ENCODE measurements around the gene PEX7.
"Not testable (repeated sequence)": the region's sequence is repeated elsewhere in the genome, so short reads cannot be mapped to it uniquely, and the experiment has no call there.

Gene PEX7

GRCh38 chr6:136840276-136841001 lies 18.0 kb downstream of the PEX7 start:
- H3K4me3 ChIP-seq (replicated peaks; ENCODE audit: low read depth, low read length), result no peak overlapping the region
- no peak for DNase-seq (ENCODE audit: low read depth)
- no peak for TF ChIP-seq CTCF (IDR thresholded peaks at IDR 0.05; ENCODE audit: low read length, missing control alignments)

- no peak for TF ChIP-seq CTCF (IDR thresholded peaks at IDR 0.05; ENCODE audit: low read length, missing control alignments)
- no peak for DNase-seq (ENCODE audit: low read depth)
- H3K4me3 ChIP-seq (replicated peaks; ENCODE audit: low read depth, low read length), result no peak overlapping the region
Observed at GRCh38 chr6:136843210-136843609, 20.8 kb downstream of the PEX7 start.

- no peak overlapping the region for H3K4me3 ChIP-seq (replicated peaks; ENCODE audit: low read depth, low read length)
- DNase-seq (ENCODE audit: low read depth), result peak; percentile 80
- peak; percentile 84 for TF ChIP-seq CTCF (IDR thresholded peaks at IDR 0.05; ENCODE audit: low read length, missing control alignments)
Observed at GRCh38 chr6:136846046-136846445, 23.7 kb downstream of the PEX7 start.

DNA sequence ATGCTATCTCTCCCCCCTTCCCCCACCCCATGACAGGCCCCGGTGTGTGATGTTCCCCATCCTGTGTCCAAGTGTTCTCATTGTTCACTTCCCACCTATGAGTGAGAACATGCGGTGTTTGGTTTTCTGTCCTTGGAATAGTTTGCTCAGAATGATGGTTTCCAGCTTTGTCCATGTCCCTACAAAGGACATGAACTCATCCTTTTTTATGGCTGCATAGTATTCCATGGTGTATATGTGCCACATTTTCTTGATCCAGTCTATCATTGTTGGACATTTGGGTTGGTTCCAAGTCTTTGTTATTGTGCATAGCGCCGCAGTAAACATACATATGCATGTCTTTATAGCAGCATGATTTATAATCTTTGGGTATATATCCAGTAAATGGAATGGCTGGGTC lies 24.1 kb downstream of the PEX7 start:
- DNase-seq (ENCODE audit: low read depth), result not testable (repeated sequence)

DNA sequence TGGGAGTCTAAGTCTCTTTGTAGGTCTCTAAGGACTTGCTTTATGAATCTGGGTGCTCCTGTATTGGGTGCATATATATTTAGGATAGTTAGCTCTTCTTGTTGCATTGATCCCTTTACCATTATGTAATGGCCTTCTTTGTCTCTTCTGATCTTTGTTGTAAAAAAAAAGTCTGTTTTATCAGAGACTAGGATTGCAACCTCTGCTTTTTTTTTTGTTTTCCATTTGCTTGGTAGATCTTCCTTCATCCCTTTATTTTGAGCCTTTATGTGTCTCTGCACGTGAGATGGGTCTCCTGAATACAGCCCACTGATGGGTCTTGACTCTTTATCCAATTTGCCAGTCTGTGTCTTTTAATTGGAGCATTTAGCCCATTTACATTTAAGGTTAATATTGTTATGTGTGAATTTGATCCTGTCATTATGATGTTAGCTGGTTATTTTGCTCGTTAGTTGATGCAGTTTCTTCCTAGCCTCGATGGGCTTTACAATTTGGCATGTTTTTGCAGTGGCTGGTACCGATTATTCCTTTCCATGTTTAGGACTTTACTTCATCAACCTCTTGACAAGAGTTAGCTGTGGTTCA lies 27.7 kb downstream of the PEX7 start:
- not testable (repeated sequence) for DNase-seq (ENCODE audit: low read depth); H3K4me3 ChIP-seq (replicated peaks; ENCODE audit: low read depth, low read length)

More for the DNA sequence above, 24.1 kb downstream of the PEX7 start:
- H3K4me3 ChIP-seq (replicated peaks; ENCODE audit: low read depth, low read length), result not testable (repeated sequence)

- DNase-seq (ENCODE audit: low read depth), result no peak
- H3K4me3 ChIP-seq (replicated peaks; ENCODE audit: low read depth, low read length), result no peak overlapping the region
- no peak for TF ChIP-seq CTCF (IDR thresholded peaks at IDR 0.05; ENCODE audit: low read length, missing control alignments)
Observed at GRCh38 chr6:136859430-136859829, 37.0 kb downstream of the PEX7 start.

GRCh38 chr6:136860043-136860442 lies 37.7 kb downstream of the PEX7 start:
- no peak for DNase-seq (ENCODE audit: low read depth)

More at GRCh38 chr6:136860043-136860442, 37.7 kb downstream of the PEX7 start:
- no peak overlapping the region for H3K4me3 ChIP-seq (replicated peaks; ENCODE audit: low read depth, low read length)
- no peak for TF ChIP-seq CTCF (IDR thresholded peaks at IDR 0.05; ENCODE audit: low read length, missing control alignments)

All from fibroblast of pulmonary artery (primary cell).